Upper lobe of right lung (tissue), 1 donor: ENCODE results near the gene KRT6B. TPM values are rescaled to one million over a fixed set of nuclear protein-coding genes. Genes with fewer than 3 reads are reported as not detected.

Experiments
- ATAC-seq: fragments of 200-7000 bp; cut with Tn5 transposase; one replicate; pipeline ENCODE4 v1.9.1; 2020; ENCODE audit warnings: mild to moderate bottlenecking, moderate library complexity
- DNase-seq: peaks from one replicate; pipeline ENCODE4 v3.0.0-alpha.2; 2020
- H3K27ac ChIP-seq: fragments of 200-600 bp; one replicate; pipeline ENCODE4 v1.8.0; 2022
- H3K27me3 ChIP-seq: fragments of 200-600 bp; one replicate; pipeline ENCODE4 v1.8.0; 2022; ENCODE audit warnings: mild to moderate bottlenecking
- H3K36me3 ChIP-seq: fragments of 200-600 bp; one replicate; pipeline ENCODE4 v1.8.0; 2022
- H3K4me1 ChIP-seq: fragments of 200-600 bp; one replicate; pipeline ENCODE4 v1.8.0; 2022
- H3K4me3 ChIP-seq: fragments of 200-600 bp; one replicate; pipeline ENCODE4 v1.8.0; 2022; ENCODE audit warnings: mild to moderate bottlenecking
- H3K9me3 ChIP-seq: fragments of 200-600 bp; one replicate; pipeline ENCODE4 v1.8.0; 2022
- intact Hi-C: fragments of 100-400 bp; cut with DNase I; formaldehyde crosslinking; loops from one replicate; pipeline ENCODE4 v1.11.0; 2022
- total RNA-seq: library from RNA; stranded (reverse); fragmentation: NEBNext Ultra II Directional; extraction: Animal tissue kit (Norgen Biotek cat#: 25700); gene quantifications from one replicate; pipeline ENCODE4 v1.2.1, GENCODE V29; 2021
- TF ChIP-seq, protein P1 (sequence below): fragments of 200-600 bp; IDR thresholded peaks from one replicate; pipeline ENCODE4 v1.8.0; 2022; ENCODE audit warnings: antibody characterized with exemption
- donor health status: DM: no; HTN: yes; CAD: no; lungs with severe emphysema.

Gene KRT6B
- total RNA-seq, 1 donor from 2014 or later, result not detected

- DNase-seq, result no peak
- Histone ChIP-seq H3K27ac (no peak overlapping the region), H3K9me3 (no peaks in the 10 kb centered on the region), H3K27me3 (peaks cover 4% of the 10 kb centered on the region), H3K4me1 (peaks cover 7% of the 10 kb centered on the region), H3K36me3 (no peaks in the 10 kb centered on the region), H3K4me3 (no peak overlapping the region)
- ATAC-seq, result no peak
- TF ChIP-seq, protein P1, sequence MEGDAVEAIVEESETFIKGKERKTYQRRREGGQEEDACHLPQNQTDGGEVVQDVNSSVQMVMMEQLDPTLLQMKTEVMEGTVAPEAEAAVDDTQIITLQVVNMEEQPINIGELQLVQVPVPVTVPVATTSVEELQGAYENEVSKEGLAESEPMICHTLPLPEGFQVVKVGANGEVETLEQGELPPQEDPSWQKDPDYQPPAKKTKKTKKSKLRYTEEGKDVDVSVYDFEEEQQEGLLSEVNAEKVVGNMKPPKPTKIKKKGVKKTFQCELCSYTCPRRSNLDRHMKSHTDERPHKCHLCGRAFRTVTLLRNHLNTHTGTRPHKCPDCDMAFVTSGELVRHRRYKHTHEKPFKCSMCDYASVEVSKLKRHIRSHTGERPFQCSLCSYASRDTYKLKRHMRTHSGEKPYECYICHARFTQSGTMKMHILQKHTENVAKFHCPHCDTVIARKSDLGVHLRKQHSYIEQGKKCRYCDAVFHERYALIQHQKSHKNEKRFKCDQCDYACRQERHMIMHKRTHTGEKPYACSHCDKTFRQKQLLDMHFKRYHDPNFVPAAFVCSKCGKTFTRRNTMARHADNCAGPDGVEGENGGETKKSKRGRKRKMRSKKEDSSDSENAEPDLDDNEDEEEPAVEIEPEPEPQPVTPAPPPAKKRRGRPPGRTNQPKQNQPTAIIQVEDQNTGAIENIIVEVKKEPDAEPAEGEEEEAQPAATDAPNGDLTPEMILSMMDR, result no peak
- intact Hi-C loops, result no loop called here
These were observed 35.2 kb downstream of the KRT6B start for GRCh38 chr12:52416795-52417194.

- TF ChIP-seq, protein P1, result no peak
- H3K36me3 ChIP-seq, result no peaks in the 10 kb centered on the region
- intact Hi-C loops, result no loop called here
- ATAC-seq, result peak; percentile 46
- peaks cover 4% of the 10 kb centered on the region for H3K27me3 ChIP-seq
- DNase-seq, result no peak
- H3K4me3 ChIP-seq, result no peak overlapping the region
- H3K27ac ChIP-seq, result no peak overlapping the region
- peaks cover 7% of the 10 kb centered on the region for H3K4me1 ChIP-seq
- no peaks in the 10 kb centered on the region for H3K9me3 ChIP-seq
These were observed 35.8 kb downstream of the KRT6B start for GRCh38 chr12:52415870-52416750.

- TF ChIP-seq, protein P1, result no peak
- H3K36me3 ChIP-seq, result no peaks in the 10 kb centered on the region
- DNase-seq, result no peak
- H3K4me3 ChIP-seq, result no peak overlapping the region
- no peak for ATAC-seq
- peaks cover 4% of the 10 kb centered on the region for H3K27me3 ChIP-seq
- intact Hi-C loops, result no loop called here
- H3K4me1 ChIP-seq, result peaks cover 7% of the 10 kb centered on the region
- H3K9me3 ChIP-seq, result no peaks in the 10 kb centered on the region
- no peak overlapping the region for H3K27ac ChIP-seq
These were observed 37.0 kb downstream of the KRT6B start for GRCh38 chr12:52414936-52415335.

GRCh38 chr12:52413782-52414345, 38.1 kb downstream of the KRT6B start:
- TF ChIP-seq, protein P1, result no peak
- DNase-seq (no peak), ATAC-seq (no peak)
- Histone ChIP-seq H3K9me3 (no peaks in the 10 kb centered on the region), H3K27ac (no peak overlapping the region), H3K4me1 (peaks cover 7% of the 10 kb centered on the region), H3K4me3 (no peak overlapping the region), H3K27me3 (peaks cover 4% of the 10 kb centered on the region), H3K36me3 (no peaks in the 10 kb centered on the region)
- intact Hi-C loops, result no loop called here

DNA sequence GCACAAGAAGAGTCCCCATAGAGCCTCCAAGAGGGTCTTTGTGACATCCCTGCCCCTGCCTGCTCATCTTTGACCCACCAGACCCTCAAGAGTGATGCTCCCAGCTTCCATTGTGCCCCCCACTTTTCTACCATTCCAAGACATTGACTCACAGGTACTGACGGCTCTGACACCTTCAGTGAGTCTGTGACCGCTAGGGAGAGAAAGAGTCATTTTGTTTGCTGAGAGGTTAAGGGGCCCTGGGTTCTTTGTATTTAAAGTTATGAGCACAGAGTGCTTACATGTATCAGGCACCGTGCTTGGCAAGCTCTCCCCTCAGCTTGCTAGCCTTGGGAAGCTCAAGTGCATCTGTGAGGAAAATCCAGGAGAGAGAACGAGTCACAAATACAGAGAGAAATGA, 38.7 kb downstream of the KRT6B start:
- no peak overlapping the region for H3K4me3 ChIP-seq
- ATAC-seq (no peak), DNase-seq (no peak)
- peaks cover 7% of the 10 kb centered on the region for H3K4me1 ChIP-seq
- TF ChIP-seq, protein P1, result no peak
- no peaks in the 10 kb centered on the region for H3K9me3 ChIP-seq
- H3K36me3 ChIP-seq, result no peaks in the 10 kb centered on the region
- H3K27ac ChIP-seq, result no peak overlapping the region
- intact Hi-C loops, result no loop called here
- peaks cover 4% of the 10 kb centered on the region for H3K27me3 ChIP-seq
